ENCODE results near the gene FBXL19. TPM values are rescaled to one million over a fixed set of nuclear protein-coding genes. Genes with fewer than 3 reads are reported as not detected.
A peak's percentile ranks its signal among the peaks of the same experiment; 100 is the strongest.

FBXL19 gene
- total and polyA plus RNA-seq, 2 of the 13 experiments (the other 11 are each of a cell fraction or from before 2014, with no cell fraction given): 6.0 to 13.7 TPM

GRCh38 chr16:30896261-30896888 lies 27.0 kb upstream of the FBXL19 start, which contains the start of gene CTF1 (continued):
- TF ChIP-seq ZNF407 (CRISPR knock-in tag; IDR thresholded peaks at IDR 0.05; ENCODE audit: not compliant biosample characterization) (peak; percentile 62), ZBTB37 (CRISPR knock-in tag; IDR thresholded peaks at IDR 0.05) (no peak), SNAI1 (CRISPR knock-in tag; IDR thresholded peaks at IDR 0.05; ENCODE audit: borderline replicate concordance) (no peak), MED8 (CRISPR knock-in tag; IDR thresholded peaks at IDR 0.05; ENCODE audit: insufficient replicate concordance) (no peak), EZH2 (conservative IDR thresholded peaks at IDR 0.05; ENCODE audit: low read depth, low read length) (no peak), ZNF33B (CRISPR knock-in tag; IDR thresholded peaks at IDR 0.05) (peak; percentile 25), ZNF326 (CRISPR knock-in tag; IDR thresholded peaks at IDR 0.05; ENCODE audit: borderline replicate concordance) (no peak), AGO1 (IDR thresholded peaks at IDR 0.05; ENCODE audit: low read depth, low read length, poor library complexity, severe bottlenecking) (peak; percentile 35), ARID2 (CRISPR knock-in tag; IDR thresholded peaks at IDR 0.05; ENCODE audit: borderline replicate concordance) (peak; percentile 82; the same call in 1 of the 2 replicates), TMF1 (CRISPR knock-in tag; IDR thresholded peaks at IDR 0.05; ENCODE audit: low read depth) (0 out of 2 replicates have a peak, but pooled peaks have one; percentile 33), KDM3A (CRISPR knock-in tag; IDR thresholded peaks at IDR 0.05; ENCODE audit: low read depth) (no peak), ATF1 (CRISPR knock-in tag; IDR thresholded peaks at IDR 0.05) (no peak)
- TF ChIP-seq, protein P1, sequence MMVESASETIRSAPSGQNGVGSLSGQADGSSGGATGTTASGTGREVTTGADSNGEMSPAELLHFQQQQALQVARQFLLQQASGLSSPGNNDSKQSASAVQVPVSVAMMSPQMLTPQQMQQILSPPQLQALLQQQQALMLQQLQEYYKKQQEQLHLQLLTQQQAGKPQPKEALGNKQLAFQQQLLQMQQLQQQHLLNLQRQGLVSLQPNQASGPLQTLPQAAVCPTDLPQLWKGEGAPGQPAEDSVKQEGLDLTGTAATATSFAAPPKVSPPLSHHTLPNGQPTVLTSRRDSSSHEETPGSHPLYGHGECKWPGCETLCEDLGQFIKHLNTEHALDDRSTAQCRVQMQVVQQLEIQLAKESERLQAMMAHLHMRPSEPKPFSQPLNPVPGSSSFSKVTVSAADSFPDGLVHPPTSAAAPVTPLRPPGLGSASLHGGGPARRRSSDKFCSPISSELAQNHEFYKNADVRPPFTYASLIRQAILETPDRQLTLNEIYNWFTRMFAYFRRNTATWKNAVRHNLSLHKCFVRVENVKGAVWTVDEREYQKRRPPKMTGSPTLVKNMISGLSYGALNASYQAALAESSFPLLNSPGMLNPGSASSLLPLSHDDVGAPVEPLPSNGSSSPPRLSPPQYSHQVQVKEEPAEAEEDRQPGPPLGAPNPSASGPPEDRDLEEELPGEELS (CRISPR knock-in tag; IDR thresholded peaks at IDR 0.05): no peak

Data from HepG2 (cell line).